GM18520 (cell line): Measurements from ENCODE around the gene TGFBR3L.
"Not testable (repeated sequence)": the region's sequence is repeated elsewhere in the genome, so short reads cannot be mapped to it uniquely, and the experiment has no call there.

Experiments used
- ATAC-seq: cut with Tn5 transposase; IDR thresholded peaks from one replicate; pipeline ENCODE4 v1.9.1; 2021; ENCODE audit not compliant: unreplicated experiment

The TGFBR3L gene

DNA sequence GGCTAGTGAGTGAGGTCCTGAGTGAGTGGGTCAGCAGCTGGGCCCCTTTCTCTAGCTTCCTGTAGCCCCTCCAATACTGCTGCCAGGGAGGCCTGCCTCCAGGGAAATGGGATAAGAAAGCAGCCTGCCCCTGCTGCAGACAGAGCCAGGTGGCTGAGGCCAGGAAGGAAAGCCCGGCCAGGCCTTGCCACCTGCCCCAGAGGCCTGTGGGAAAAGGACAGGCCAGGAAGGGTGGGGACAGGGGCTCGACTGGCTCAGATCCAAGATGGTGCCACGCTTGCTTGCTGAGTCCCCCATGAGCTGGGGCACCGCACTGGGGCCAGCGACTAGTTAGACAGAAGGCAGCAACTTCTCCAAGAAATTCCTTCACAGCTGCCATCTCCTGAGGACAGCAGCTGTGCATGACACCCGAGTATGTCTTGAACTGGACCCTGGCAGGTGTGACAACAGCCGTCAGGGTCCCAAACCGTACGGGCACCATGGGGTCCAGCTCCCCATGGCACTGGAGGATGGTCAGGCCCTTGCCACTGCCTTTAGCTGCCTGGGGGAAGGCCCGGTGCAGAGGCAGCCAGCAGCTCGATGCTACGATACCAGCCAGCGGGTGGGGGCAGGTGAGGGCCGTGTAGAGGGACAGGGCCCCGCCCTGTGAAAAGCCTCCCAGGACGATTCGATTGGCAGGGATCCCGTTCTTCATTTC lies 35.4 kb upstream of the TGFBR3L start:
- no peak for ATAC-seq

DNA sequence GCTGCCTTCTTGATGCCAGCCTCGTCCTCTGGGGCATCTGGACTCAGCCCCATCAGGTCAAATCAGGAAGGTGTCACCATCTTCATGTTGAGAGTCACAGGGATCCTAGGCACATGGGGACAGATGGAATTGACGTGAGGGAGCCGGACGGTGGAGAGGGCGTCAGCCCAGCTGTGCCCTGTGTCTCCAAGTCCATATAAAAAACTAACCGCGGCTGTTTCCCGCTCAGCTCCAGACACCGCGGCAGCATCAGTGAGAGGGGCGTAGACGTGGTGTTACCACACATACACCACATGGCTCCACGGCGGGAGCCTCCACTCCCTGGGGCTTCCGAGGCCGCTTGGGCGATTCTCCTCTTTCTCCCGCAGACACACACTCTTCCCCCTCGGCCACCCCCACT lies 34.8 kb upstream of the TGFBR3L start:
- no peak for ATAC-seq

DNA sequence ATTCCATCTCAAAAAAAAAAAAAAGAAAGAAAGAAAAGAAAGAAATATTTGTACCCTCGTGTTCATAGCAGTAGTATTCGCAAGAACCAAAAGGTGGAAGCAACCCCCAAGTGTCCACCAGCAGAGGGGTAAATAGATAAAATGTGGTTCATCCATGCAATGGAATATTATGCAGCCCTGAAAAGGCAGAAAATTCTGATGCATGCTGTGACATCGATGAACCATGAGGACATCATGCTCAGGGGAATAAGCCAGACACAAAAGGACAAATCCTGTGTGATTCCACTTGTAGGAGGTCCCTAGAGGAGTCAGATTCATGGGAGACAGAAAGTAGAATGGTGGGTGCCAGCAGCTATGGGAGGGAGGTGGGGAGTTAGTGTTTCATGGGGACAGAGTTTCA lies 32.7 kb upstream of the TGFBR3L start:
- no peak for ATAC-seq

DNA sequence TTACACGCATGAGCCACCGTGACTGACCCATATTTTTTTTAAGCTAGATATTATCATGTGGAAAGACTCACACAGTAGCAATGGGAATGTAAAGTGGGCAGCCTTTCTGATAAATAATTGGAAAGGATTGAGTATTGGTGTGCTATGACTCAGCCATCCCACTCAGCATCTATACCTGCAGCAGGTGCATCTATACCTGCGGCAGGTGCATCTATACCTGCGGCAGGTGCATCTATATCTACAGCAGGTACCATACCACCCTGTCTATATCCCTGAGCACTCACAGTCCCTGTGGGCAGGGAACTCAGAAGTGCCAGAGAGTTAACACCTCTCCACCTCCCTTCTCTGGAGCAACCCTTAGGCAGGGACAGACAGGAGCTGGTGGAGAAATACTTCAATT lies 31.5 kb upstream of the TGFBR3L start:
- ATAC-seq: no peak

DNA sequence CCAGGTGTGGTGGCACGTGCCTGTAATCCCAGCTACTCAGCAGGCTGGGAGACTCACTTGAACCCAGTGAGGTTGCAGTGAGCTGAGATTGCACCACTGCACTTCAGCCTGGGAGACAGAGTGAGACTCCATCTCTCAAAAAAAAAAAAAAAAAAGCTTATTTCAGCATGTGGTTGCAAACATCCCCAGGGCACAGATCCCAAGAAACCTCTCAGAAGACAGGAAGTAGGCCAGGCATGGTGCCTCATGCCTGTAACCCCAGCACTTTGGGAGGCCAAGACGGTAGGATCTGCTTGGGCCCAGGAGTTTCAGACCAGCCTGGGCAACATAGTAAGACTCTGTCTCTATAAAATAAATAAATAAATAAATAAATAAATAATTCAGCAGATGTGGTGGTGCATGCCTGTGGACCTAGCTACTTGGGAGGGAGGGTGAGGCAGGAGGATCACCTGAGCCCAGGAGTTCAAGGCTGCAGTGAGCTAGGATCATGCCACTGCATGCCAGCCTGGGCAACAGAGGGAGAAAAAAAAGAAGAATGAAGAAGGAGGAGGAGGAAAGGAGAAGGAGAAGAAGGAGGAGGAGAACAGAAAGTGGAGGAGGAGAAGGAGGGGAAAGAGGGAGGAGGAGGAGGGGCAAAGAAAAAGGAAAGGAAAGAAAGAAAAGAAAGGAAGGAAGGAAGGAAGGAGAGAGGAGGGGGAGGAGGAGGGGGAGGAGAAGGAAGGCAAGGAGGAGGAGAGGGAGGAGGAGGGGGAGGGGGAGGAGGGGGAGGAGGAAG lies 30.6 kb upstream of the TGFBR3L start:
- no peak for ATAC-seq

DNA sequence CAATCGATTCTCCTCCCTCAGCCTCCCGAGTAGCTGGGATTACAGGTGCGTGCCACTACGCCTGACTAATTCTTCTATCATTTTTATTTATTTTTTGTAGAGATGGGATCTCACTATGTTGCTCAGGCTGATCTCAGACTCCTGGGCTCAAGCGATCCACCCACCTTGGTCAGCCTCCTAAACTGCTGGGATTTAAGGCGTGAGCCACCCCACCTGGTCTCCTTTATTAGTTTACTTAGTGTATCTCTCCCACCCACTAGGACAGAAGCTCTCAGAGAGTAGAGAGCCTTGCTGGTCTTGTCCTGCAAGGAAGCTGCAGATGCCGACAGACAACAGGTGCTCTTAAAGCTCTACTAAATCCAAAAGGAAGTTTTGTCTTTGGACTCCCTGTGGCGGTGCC lies 28.8 kb upstream of the TGFBR3L start:
- no peak for ATAC-seq

DNA sequence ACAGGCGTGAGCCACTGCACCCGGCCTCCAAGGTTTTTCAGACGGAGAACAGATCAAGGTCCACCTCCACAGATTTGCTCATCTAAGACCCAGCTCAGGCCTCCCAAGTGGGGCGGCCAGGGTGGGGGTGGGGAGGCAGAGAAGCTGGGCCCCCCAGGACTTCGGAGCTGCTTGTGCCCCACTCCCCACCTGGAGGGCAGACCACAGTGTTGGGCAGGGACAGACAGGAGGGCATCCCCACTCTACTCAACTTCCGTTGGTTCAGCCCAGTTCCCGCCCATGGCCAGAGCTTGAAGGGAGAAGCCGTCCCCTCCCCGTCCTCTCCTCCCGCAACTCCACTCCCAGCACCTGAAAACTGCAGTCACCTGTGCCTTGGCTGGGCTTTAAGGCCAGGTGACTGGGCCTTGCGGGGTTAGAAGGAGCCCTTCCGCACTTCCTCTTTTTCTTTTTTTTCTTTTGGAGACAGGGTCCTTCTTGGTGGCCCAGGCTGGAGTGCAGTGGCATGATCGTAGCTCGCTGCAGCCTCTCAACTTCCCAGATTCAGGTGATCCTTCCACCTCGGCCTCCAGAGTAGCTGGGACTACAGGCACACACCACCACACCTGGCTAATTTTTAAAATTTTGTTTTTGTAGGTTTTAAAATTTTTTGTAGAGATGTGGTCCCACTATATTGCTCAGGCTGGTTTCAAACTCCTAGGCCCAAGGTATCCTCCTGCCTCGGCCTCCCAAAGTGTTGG lies 27.1 kb upstream of the TGFBR3L start:
- ATAC-seq: no peak

DNA sequence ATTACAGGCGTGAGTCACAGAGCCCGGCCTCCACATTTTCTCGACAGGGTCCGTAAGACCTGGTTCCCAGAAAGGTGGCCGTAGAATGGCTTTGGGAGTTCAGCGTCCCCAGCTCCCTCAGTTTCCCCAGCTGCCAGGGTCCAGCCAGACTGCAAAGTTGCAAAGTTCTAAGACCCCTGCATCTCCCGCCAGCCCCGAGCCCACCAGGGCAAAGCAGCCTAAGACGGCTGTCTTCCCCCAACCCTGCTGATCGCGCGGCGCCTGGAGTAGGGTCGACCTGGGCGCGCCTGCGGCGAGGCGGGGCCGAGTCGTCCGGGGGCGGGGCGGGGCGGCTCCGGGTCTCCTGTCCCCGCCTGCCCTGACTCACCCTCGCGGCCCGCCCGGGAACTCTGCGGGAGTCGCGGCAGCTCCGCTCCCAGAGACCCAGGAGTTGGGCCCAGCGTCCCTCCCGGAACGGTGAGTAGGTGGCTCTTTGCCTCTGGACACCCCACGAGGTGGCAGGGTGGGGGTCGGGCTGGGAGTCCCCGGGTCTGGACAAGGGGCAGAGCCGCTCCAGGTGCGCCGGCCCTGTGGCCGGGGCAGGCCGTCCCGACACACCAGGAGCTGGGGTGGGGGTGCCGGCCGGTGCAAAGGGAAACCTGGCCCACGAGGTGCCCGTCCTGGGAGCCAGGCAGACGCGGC lies 26.3 kb upstream of the TGFBR3L start, which contains the start of gene LRRC8E:
Gene LRRC8E, plus strand, starts transcription at position 366 of the 681 bp plus-strand sequence. CDS start 7,094 bp downstream, outside the sequence.
- ATAC-seq: no peak

DNA sequence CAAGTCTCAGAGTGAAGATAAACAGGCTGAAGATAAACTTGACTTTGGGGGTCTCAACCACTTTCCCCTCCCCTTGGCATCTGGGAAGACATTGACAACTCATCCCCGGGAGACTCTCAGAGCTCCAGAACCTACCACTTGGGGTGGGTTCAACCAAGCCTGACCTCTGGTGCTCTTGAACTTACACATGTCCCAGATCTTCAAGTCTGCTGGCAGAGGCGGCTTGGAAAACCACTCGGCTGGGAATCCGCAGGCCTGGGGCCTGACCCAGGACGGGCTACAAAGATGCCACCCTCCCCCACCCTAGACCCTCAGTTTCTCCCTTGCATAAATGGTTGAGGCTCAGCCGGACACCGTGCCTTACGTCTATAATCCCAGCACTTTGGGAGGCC lies 25.8 kb upstream of the TGFBR3L start:
- ATAC-seq: no peak

DNA sequence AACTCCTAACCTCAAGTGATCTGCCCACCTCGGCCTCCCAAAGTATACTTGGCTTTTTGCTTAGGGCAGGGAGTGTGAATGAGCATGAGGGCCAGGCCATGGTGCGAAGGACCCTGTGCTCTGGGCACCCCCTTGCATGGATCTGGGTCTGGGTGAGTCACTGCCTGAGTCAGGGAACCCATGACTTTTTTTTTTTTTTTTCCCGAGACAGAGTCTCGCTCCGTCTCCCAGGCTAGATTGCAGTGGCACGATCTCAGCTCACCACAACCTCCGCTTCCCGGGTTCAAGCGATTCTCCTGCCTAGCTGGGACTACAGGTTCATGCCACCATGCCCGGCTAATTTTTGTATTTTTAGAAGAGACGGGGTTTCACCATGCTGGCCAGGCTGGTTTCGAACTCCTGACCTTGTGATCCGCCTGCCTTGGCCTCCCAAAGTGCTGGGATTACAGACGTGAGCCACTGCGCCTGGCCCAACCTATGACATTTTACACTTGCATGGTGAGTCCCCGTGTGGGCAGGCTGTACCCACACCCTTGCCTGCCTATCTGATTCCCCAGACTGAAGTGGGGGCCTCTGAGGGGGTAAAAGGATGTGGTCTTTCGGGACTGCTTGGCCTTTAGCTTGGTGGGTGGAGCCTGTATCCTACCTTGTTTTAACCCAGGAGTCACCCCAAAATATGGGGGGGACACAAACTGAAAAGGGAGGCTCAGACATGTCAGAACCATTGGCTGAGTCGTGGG lies 21.1 kb upstream of the TGFBR3L start:
- not testable (repeated sequence) for ATAC-seq

DNA sequence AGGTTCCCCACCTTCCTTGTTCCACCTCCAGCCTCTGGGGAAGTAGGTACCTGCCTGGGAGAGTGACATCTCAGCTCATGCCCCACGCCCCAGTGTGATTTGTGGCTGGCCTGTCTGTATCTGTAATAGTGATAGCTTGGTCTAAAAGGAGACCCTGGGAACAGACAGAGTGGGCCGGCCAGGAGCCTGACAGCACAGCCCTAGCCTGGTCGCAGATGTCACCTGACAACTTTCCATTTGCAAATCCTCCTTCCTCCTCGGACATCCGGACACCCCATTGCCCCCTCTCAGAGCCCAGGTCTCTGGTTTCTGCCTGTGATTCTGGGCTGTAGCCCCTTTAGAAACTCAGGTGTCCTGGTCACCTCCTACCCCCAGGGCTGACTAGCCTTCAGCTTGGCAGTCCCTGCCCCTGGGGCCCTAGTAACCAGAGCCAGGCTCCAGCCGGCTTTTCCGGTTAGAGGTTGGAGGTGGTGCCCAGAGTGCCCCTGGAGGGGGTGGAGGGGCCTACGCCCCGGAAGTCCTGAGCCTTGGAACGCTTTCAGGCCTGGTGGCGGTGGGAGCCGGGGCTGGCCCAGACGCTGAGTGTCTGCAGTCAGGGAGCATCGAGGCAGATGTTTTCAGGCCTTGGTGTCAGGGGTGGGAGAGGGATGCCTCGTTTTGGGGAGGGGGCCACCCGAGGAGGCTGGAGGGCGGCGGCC lies 19.9 kb upstream of the TGFBR3L start:
- no peak for ATAC-seq

DNA sequence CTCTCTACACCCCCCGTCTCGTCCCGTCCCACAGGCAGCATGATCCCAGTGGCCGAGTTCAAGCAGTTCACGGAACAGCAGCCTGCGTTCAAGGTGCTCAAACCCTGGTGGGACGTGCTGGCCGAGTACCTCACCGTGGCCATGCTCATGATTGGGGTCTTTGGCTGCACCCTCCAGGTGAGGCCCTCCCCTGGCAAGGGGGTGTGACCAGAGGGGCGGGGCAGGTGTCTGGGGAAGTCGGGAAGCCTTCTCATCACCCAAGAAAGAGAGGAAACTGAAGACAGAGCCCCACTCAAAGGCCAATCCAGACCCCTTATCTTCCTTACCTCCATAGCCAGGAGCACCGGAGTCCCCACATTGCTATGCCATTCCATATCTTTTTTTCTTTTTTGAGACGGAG lies 19.1 kb upstream of the TGFBR3L start:
- no peak for ATAC-seq

DNA sequence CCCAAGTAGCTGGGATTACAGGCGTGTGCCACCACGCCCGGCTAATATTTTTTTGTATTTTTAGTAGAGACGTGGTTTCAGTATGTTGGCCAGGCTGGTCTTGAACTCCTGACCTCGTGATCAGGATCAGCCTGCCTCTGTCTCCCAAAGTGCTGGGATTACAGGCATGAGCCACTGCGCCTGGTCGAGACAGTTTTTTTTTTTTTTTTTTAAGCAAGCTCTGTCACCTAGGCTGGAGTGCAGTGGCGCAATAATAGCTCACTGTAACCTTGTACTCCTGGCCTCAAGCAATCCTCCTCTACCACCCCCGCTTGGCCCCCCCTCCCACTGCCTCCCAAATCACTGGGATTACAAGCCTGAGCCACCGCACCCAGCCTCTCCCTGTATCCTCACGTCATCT lies 17.3 kb upstream of the TGFBR3L start:
- no peak for ATAC-seq

DNA sequence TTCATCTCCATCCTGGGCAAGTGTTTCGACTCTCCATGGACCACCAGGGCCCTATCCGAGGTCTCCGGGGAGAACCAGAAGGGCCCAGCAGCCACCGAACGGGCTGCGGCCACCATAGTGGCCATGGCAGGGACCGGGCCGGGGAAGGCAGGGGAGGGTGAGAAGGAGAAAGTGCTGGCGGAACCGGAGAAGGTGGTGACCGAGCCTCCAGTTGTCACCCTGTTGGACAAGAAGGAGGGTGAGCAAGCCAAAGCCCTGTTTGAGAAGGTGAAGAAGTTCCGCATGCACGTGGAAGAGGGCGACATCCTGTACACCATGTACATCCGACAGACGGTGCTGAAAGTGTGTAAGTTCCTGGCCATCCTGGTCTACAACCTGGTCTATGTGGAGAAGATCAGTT lies 15.7 kb upstream of the TGFBR3L start:
- ATAC-seq: no peak

DNA sequence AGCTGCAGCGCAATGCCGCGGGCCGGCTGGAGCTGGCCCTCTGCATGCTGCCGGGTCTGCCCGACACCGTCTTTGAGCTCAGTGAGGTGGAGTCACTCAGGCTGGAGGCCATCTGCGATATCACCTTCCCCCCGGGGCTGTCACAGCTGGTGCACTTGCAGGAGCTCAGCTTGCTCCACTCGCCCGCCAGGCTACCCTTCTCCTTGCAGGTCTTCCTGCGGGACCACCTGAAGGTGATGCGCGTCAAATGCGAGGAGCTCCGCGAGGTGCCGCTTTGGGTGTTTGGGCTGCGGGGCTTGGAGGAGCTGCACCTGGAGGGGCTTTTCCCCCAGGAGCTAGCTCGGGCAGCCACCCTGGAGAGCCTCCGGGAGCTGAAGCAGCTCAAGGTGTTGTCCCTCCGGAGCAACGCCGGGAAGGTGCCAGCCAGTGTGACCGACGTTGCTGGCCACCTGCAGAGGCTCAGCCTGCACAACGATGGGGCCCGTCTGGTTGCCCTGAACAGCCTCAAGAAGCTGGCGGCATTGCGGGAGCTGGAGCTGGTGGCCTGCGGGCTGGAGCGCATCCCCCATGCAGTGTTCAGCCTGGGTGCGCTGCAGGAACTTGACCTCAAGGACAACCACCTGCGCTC lies 14.8 kb upstream of the TGFBR3L start:
- ATAC-seq: no peak

DNA sequence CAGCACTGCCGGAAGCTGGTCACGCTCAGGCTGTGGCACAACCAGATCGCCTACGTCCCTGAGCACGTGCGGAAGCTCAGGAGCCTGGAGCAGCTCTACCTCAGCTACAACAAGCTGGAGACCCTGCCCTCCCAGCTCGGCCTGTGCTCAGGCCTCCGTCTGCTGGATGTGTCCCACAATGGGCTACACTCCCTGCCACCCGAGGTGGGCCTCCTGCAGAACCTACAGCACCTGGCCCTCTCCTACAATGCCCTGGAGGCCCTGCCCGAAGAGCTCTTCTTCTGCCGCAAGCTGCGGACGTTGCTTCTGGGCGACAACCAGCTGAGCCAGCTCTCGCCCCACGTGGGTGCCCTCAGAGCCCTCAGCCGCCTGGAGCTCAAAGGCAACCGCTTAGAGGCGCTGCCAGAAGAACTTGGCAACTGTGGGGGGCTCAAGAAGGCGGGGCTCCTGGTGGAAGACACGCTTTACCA lies 14.2 kb upstream of the TGFBR3L start:
- ATAC-seq: no peak

DNA sequence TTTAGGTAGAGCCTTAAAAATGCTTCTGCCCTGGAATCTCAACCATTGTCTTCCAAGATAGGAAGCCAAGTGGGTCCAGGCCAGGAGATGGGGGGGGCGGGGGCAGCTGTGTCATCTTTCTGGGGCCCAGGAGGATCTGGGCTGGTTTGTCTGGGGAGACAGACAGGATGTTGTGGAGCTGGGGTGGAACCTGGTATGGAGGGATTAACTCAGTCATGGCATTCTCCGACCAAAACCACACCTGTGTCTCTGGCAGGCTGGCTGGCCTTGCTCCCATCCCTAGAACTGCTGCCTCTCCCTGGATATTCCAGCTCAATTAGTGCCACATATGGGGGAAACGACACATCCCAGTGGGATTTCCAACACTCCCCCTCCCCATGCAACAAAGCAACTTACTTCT lies 13.7 kb upstream of the TGFBR3L start:
- no peak for ATAC-seq

DNA sequence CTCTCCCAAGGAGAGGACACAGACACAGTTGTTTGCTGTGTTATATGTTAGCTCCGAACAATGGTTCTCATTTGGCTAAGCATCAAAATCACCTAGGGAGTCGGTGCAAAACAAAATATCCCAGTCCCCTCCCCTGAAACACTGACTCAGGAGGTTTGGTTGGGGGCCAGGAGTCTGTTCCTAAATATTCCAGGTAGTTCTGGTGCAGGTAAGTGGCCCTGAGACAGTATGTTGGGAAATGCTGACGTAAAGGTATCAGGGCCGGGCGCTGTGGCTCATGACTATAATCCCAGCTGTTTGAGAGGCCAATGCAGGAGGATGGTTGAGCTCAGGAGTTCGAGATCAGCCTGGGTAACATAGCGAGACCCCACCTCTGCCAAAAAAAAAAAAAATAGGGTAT lies 13.3 kb upstream of the TGFBR3L start:
- ATAC-seq: no peak

DNA sequence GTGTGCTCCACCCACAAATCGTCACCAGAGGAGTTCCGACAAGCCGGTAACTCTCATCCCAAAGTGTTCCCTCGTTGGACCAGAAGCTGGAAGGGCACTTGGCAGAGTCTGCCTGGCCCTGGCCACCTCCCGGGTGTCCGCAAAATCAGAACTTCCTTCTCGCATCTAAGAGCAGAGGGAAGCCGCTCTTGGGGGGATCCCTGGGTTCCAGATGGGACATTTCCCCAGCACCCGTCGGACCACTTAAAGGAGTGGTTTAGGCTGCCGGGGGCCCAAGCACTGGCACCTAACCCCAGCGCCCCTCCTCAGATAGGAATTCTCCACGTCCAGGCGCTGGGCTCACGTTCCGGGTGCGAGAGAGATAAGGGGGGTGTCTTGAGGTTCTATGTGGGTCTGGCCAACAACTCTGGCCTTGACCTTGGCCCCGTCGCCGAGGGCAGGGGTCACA lies 11.8 kb upstream of the TGFBR3L start:
- ATAC-seq: no peak
